Natural killer cell treated with Interleukin-12 subunit alpha and Interleukin-12 subunit beta and Interleukin-15 and Interleukin-18, amount 100 ng/mL, for 72 hours (primary cell): ENCODE measurements around the gene LIMS1. TPM values are rescaled to one million over a fixed set of nuclear protein-coding genes. Genes with fewer than 3 reads are reported as not detected.

ENCODE experiments used
- ATAC-seq, 2 donors: fragments of 150-1000 bp; cut with Tn5 transposase in 1 of 2; sonication (Bioruptor Pico), chemical (Tn5 transposase) in 1 of 2; 2 replicates each; pipeline ENCODE4 v1.10.0; 2021
- DNase-seq: peaks from one replicate; pipeline ENCODE4 v3.0.0; 2022; ENCODE audit warnings: low spot score
- H3K27ac Mint-ChIP-seq, 2 donors: 1 replicate in 1 of 2; 2 replicates in 1 of 2; pipeline ENCODE4 v1.8.0; 2022; ENCODE audit warnings: mixed read lengths in 2 of 2, mild to moderate bottlenecking in 1 of 2, moderate library complexity in 1 of 2
- H3K27me3 Mint-ChIP-seq, 2 donors: 1 replicate in 1 of 2; 2 replicates in 1 of 2; pipeline ENCODE4 v1.8.0; 2022; ENCODE audit warnings: mixed read lengths in 2 of 2
- H3K36me3 Mint-ChIP-seq: one replicate; pipeline ENCODE4 v1.8.0; 2022; ENCODE audit warnings: mixed read lengths
- H3K4me1 Mint-ChIP-seq, 2 donors: 1 replicate in 1 of 2; 2 replicates in 1 of 2; pipeline ENCODE4 v1.8.0; 2022; ENCODE audit warnings: low read depth in 2 of 2, mixed read lengths in 2 of 2, mild to moderate bottlenecking in 1 of 2
- H3K4me3 Mint-ChIP-seq: one replicate; pipeline ENCODE4 v1.8.0; 2022; ENCODE audit warnings: mixed read lengths
- H3K9me3 Mint-ChIP-seq: 2 replicates; pipeline ENCODE4 v1.8.0; 2022; ENCODE audit warnings: mixed read lengths
- total RNA-seq, 2 donors: library from RNA; stranded (reverse); gene quantifications; one replicate each; pipeline ENCODE4 v1.2.3, GENCODE V29; 2022

The LIMS1 gene
- total RNA-seq, 2 donors from 2014 or later = 38.7 to 44.7 TPM

- DNase-seq (no peak), ATAC-seq (no peak)
- Mint-ChIP-seq H3K27me3 (no peaks in the 10 kb centered on the region), H3K9me3 (no peaks in the 10 kb centered on the region), H3K27ac (no peak overlapping the region), H3K4me1 (peaks cover 62 to 74% of the 10 kb centered on the region in 2 donors), H3K36me3 (no peaks in the 10 kb centered on the region), H3K4me3 (no peak overlapping the region)
Measured at GRCh38 chr2:108616751-108617161, 82.5 kb downstream of the LIMS1 start.

- no peaks in the 10 kb centered on the region for H3K36me3 Mint-ChIP-seq
- no peak overlapping the region for H3K4me3 Mint-ChIP-seq
- DNase-seq (no peak), ATAC-seq (no peak)
- peaks cover 55 to 68% of the 10 kb centered on the region in 2 donors for H3K4me1 Mint-ChIP-seq
- H3K9me3 Mint-ChIP-seq = no peaks in the 10 kb centered on the region
- no peaks in the 10 kb centered on the region for H3K27me3 Mint-ChIP-seq
- H3K27ac Mint-ChIP-seq = peak overlapping the region; percentile 43 to 79
Measured at GRCh38 chr2:108617617-108618016, 83.3 kb downstream of the LIMS1 start.

- peak overlapping the region; percentile 85 to 89 for H3K27ac Mint-ChIP-seq
- DNase-seq (no peak), ATAC-seq (no peak)
- peak overlapping the region; percentile 97 for H3K4me3 Mint-ChIP-seq
- no peaks in the 10 kb centered on the region for H3K36me3 Mint-ChIP-seq
- no peaks in the 10 kb centered on the region for H3K9me3 Mint-ChIP-seq
- H3K27me3 Mint-ChIP-seq = no peaks in the 10 kb centered on the region
- H3K4me1 Mint-ChIP-seq = peaks cover 37 to 46% of the 10 kb centered on the region in 2 donors
Measured at GRCh38 chr2:108619925-108620620, 85.8 kb downstream of the LIMS1 start.

- H3K4me1 Mint-ChIP-seq = peaks cover 38 to 42% of the 10 kb centered on the region in 2 donors
- DNase-seq (no peak), ATAC-seq (no peak)
Measured at GRCh38 chr2:108620656-108621055, 86.4 kb downstream of the LIMS1 start.

DNA sequence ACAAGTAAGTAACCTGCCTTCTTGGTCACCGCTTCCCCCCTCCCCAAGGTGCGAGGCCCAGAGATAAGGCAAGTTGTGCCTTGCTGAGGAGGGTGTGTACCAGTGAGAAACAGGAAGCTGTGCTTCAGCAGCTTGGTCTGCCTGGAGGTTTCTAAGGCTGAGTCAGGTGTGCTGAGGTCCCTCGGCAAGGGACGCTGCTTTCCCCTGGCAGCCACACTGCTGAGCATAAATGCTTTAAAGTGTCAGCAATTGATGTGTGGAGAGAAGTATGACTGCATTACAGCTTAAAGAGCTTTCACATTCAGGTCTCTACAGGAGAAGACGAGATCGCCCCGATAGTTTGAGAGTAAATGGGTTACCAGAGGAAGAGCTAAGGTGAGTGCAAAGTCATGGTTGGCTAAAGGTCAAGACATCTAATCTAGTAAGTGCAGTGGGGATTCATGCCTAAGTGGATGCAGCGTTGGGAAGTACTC, 86.9 kb downstream of the LIMS1 start:
- DNase-seq = peak; percentile 70
- ATAC-seq = peak; percentile 95 to 99
- H3K4me3 Mint-ChIP-seq = peak overlapping the region; percentile 97
- H3K36me3 Mint-ChIP-seq = no peaks in the 10 kb centered on the region
- H3K9me3 Mint-ChIP-seq = no peaks in the 10 kb centered on the region
- H3K27ac Mint-ChIP-seq = peak overlapping the region; percentile 85 to 89
- peaks cover 37 to 38% of the 10 kb centered on the region in 2 donors for H3K4me1 Mint-ChIP-seq
- no peaks in the 10 kb centered on the region for H3K27me3 Mint-ChIP-seq

More at GRCh38 chr2:108620656-108621055, 86.4 kb downstream of the LIMS1 start:
- Mint-ChIP-seq H3K27me3 (no peaks in the 10 kb centered on the region), H3K27ac (peak overlapping the region; percentile 85 to 89), H3K9me3 (no peaks in the 10 kb centered on the region), H3K36me3 (no peaks in the 10 kb centered on the region), H3K4me3 (peak overlapping the region; percentile 97)

GRCh38 chr2:108621687-108622681, 87.7 kb downstream of the LIMS1 start:
- DNase-seq (no peak), ATAC-seq (no peak)
- H3K4me3 Mint-ChIP-seq = peak overlapping the region; percentile 97
- H3K27ac Mint-ChIP-seq = peak overlapping the region; percentile 85 to 89
- peaks cover 32 to 34% of the 10 kb centered on the region in 2 donors for H3K4me1 Mint-ChIP-seq
- no peaks in the 10 kb centered on the region for H3K27me3 Mint-ChIP-seq
- no peaks in the 10 kb centered on the region for H3K36me3 Mint-ChIP-seq
- H3K9me3 Mint-ChIP-seq = no peaks in the 10 kb centered on the region

- no peaks in the 10 kb centered on the region for H3K9me3 Mint-ChIP-seq
- H3K36me3 Mint-ChIP-seq = no peaks in the 10 kb centered on the region
- no peak for DNase-seq
- no peaks in the 10 kb centered on the region for H3K27me3 Mint-ChIP-seq
- no peak overlapping the region for H3K4me3 Mint-ChIP-seq
- ATAC-seq = no peak
- peaks cover 33 to 34% of the 10 kb centered on the region in 2 donors for H3K4me1 Mint-ChIP-seq
- no peak overlapping the region for H3K27ac Mint-ChIP-seq
Measured at GRCh38 chr2:108623616-108624015, 89.3 kb downstream of the LIMS1 start.

DNA sequence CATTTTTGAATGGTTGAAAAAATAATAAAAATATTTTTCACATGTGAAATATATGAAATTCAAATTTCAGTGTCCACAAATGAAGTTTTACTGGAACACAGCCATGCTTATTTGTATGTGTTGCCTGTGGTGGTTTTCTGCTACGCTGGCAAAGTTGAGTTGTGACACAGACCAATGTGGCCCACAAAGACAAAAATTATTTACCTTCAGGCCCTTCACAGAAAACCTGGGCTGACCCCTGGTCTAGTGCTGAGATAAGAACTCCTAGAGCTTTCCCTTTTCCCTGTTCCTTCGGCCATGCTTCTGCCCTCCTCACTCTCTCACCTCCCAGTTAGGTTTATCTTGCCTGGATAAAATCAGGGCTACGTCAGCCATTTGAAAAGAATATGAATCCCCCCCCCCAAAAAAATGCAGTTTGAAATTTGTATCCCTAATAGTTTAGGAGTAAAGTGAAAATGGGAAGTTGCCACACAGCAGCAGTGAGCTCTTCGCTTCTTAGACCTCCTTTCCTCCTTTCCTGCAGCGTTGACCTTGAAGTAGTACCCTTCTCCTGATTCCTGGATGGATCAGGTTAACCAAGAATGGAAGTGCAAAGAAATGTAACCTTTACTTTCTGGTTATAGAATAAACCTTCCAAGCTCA, 91.0 kb downstream of the LIMS1 start:
- no peaks in the 10 kb centered on the region for H3K27me3 Mint-ChIP-seq
- no peaks in the 10 kb centered on the region for H3K36me3 Mint-ChIP-seq

GRCh38 chr2:108625828-108626195, 91.5 kb downstream of the LIMS1 start:
- Mint-ChIP-seq H3K4me3 (no peak overlapping the region), H3K4me1 (peaks cover 32 to 33% of the 10 kb centered on the region in 2 donors), H3K27me3 (no peaks in the 10 kb centered on the region), H3K27ac (peak overlapping the region in 1 of 2 donors; percentile 30), H3K9me3 (no peaks in the 10 kb centered on the region), H3K36me3 (no peaks in the 10 kb centered on the region)
- ATAC-seq = no peak
- DNase-seq = no peak

More for the DNA sequence above, 91.0 kb downstream of the LIMS1 start:
- Mint-ChIP-seq H3K4me1 (peaks cover 33 to 35% of the 10 kb centered on the region in 2 donors), H3K9me3 (no peaks in the 10 kb centered on the region), H3K27ac (peak overlapping the region in 1 of 2 donors; percentile 30), H3K4me3 (no peak overlapping the region)
- ATAC-seq (no peak), DNase-seq (no peak)

- Mint-ChIP-seq H3K27ac (no peak overlapping the region), H3K27me3 (no peaks in the 10 kb centered on the region), H3K4me1 (peaks cover 30 to 33% of the 10 kb centered on the region in 2 donors), H3K9me3 (no peaks in the 10 kb centered on the region), H3K36me3 (no peaks in the 10 kb centered on the region), H3K4me3 (no peak overlapping the region)
- DNase-seq = no peak
- ATAC-seq = no peak
Measured at GRCh38 chr2:108626995-108627394, 92.7 kb downstream of the LIMS1 start.

- peaks cover 37 to 39% of the 10 kb centered on the region in 2 donors for H3K4me1 Mint-ChIP-seq
- no peaks in the 10 kb centered on the region for H3K27me3 Mint-ChIP-seq
- H3K9me3 Mint-ChIP-seq = no peaks in the 10 kb centered on the region
- H3K27ac Mint-ChIP-seq = peak overlapping the region in 1 of 2 donors; percentile 21
- no peaks in the 10 kb centered on the region for H3K36me3 Mint-ChIP-seq
- H3K4me3 Mint-ChIP-seq = no peak overlapping the region
- ATAC-seq (no peak), DNase-seq (no peak)
Measured at GRCh38 chr2:108627911-108628567, 93.8 kb downstream of the LIMS1 start.

DNA sequence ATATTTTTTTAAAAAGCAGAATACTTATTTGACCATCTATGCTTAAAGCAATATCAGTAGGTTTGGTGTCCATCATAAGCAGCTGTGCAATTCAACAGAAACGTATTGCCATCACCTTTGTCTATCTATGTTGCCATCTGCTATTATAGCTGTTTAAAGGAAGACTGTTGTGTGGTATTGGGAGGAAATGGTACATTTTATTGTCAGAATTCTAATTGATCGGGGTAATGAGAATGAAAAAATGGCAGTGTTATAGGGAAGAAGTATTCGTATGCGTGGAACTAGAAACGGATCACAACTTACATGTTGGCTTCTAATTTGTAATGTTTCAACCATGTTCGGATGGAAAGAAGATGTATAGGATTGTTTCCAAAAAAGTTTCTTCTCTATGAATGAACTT, 94.7 kb downstream of the LIMS1 start:
- Mint-ChIP-seq H3K9me3 (no peaks in the 10 kb centered on the region), H3K36me3 (no peaks in the 10 kb centered on the region), H3K27ac (peak overlapping the region; percentile 22 to 43), H3K4me1 (peaks cover 39 to 42% of the 10 kb centered on the region in 2 donors), H3K27me3 (no peaks in the 10 kb centered on the region), H3K4me3 (peak overlapping the region; percentile 1)
- no peak for DNase-seq
- no peak for ATAC-seq

- H3K4me1 Mint-ChIP-seq = peaks cover 42 to 44% of the 10 kb centered on the region in 2 donors
- H3K9me3 Mint-ChIP-seq = no peaks in the 10 kb centered on the region
- peak overlapping the region; percentile 1 for H3K4me3 Mint-ChIP-seq
- ATAC-seq (peak in 1 of 2 donors; percentile 44), DNase-seq (no peak)
- peak overlapping the region; percentile 22 to 43 for H3K27ac Mint-ChIP-seq
- no peaks in the 10 kb centered on the region for H3K27me3 Mint-ChIP-seq
- H3K36me3 Mint-ChIP-seq = no peaks in the 10 kb centered on the region
Measured at GRCh38 chr2:108629417-108629816, 95.1 kb downstream of the LIMS1 start.
